Inflammatory macrophage treated with lipopolysaccharide for 1 hour (primary cell): ENCODE results near the gene PRR11.
"Not testable (repeated sequence)": the region's sequence is repeated elsewhere in the genome, so short reads cannot be mapped to it uniquely, and the experiment has no call there.

Experiments used
- DNase-seq, 2 donors: peaks; one replicate each; pipeline ENCODE4 v3.0.0-alpha.2; 2020 to 2022

PRR11 gene

DNA sequence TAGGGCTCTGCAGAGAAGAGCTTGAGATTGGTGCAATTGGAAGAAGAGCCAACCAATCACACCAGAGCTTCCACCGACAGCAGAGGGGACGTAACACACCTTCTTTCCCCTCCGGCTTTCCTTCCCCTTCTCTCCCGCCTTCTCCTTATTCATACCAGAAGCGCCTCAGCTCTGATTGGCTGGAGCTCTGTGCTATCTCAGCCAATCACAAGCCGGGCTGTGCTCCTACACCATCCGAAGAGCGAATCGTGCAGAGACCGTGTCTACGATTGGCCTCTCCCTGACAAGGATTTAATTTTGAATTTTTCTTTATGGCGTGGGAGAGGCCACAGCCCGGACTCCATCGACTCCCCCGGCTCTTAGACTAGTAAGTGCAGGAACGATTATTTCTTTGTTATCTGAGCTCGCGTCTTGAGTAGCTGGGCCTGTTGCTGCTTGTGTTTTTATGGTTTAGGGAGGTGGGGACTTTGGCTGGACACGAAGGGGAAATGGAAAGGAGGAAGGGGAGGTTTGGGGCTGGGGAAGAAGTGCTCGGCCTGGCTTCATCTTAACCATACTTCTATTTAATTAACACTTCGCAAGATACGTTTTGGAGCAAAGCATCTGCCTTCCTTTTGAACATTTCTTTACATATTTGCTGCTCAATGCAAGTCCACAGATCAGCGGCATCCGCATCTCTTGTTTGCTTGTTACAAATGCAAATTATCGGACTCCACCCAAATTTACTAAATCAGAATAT is at the start of gene PRR11:
PRR11 (plus strand) TSS at position 308 of the 739 bp plus-strand sequence. CDS start 14,007 bp downstream, outside the sequence.
- DNase-seq: peak; percentile 98

DNA sequence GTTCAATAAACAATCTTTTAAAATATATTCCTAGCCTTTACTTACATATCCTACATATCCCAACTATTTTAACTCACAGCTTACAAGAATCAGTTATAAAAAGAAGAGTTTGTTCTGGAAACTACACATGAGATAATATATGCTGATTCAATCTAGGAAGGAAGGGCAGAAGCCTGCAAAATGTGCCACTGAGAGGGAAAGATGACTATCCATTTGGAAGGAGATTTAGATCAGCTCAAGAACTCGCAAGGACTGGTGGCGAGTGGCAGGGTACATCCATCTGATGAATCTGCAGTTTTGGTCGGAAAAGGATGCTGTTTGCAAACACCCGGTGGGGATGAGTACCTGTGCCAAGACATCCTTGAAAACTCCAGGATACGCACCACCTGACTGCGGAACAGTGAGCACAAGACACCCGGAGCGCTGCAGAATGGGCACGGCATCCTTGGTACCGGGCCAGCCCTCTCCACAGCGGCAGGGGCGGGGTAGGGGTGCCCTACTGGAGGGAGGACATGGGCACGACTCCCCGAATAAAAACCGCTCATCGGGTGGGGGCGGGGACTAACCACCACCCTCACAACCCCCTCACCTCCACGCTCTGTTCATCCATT is 49.6 kb upstream of the PRR11 start:
- DNase-seq: peak; percentile 10 to 33

DNA sequence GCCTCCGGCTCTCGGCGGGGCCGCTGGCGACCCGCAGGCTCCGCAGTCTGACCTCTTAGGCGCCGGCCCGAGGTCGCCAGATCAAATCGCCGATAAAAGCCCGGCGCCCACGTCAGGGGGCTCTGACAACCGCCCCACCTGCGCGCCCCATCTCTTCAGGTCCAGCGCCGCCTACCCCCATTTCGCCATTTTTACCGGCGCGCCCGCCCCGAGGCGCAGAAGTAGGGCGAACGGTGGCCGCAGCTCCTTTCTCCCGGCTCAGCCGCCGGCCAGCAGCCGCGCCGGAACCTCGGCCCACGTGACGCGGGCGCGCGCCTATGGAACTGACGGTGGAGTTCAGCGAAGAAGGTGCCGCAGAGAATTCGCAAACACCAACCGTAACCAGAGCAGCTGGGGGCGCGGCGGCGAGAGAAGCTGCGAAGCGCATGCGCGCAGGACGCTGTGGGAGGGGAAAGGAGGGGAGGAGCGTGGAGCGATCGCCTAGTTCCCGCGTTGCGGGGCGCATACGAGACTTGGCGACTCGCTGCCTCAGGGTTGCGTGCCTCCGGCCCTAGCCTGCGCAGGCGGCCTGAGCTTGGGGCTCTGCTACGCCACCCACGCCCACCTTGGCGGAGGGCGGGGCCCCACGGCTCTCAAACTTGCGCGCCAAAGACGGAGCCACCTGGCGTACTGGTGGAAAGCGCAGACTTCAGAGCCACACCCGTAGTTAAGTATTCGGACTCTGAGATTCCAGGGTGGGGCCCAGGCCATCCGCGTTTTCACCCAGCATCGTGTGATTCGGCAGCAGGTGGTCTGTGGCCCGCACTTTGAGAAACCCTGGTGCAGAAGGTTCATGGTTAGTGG is 48.9 kb upstream of the PRR11 start, which contains the start of gene TRIM37:
TRIM37 (minus strand) TSS at position 418 of the 843 bp plus-strand sequence. CDS start 419 bp downstream, outside the sequence.
- DNase-seq: peak; percentile 99

GRCh38 chr17:59107306-59107670 is 48.3 kb upstream of the PRR11 start:
- DNase-seq: no peak

DNA sequence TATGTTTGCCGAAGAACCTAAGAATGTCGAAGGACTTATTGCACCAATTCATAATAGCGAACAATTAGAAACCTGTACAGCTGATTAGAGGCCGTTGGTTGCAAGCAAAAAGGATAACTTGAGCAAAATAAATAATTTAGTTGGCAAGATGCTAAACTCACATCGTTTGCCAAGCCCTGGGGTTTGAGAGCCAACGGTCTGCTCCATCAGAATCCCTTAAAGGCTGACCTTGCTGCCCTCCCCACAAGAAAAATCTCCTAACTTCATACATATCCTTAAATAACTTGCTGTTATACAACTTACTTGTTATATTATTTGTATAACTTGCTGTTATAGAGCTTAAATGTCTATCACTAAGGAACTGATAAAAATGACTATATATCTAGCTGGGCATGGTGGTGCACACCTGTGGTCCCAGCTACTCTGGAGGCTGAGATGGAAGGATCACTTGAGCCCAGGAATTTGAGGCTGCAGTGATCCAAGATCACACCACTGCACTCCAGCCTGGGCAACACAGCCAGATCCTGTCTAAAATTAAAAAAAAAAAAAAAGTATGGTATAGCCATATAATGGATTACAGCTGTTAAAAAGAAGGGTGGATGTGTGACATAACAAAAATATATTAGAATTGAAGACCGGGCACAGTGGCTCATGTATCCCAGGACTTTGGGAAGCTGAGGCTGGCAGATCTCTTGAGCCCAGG is 47.0 kb upstream of the PRR11 start:
- DNase-seq: no peak

GRCh38 chr17:59110973-59111372 is 44.6 kb upstream of the PRR11 start:
- no peak for DNase-seq

DNA sequence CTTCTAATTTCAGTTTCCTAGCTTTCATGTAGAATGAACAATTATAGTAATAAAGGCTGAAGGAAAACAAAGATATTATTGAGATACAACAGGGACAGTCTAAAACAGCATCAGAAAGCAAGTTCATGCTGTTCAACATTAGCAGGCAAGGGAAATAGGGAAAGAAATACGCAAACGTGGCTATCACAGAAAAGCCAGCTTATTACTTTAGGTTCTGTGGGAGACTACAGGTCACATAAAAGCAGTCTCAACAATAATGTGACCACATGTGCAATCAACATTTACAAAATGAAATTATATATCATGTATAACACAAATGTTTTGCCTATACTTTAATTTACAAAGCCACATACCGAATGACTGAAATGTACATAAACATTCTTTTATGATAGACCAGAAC is 44.0 kb upstream of the PRR11 start:
- no peak for DNase-seq

GRCh38 chr17:59115474-59115873 is 40.1 kb upstream of the PRR11 start:
- no peak for DNase-seq

- no peak for DNase-seq
Observed at GRCh38 chr17:59121901-59122480, 33.6 kb upstream of the PRR11 start.

GRCh38 chr17:59124665-59125064 is 30.9 kb upstream of the PRR11 start:
- DNase-seq: no peak

DNA sequence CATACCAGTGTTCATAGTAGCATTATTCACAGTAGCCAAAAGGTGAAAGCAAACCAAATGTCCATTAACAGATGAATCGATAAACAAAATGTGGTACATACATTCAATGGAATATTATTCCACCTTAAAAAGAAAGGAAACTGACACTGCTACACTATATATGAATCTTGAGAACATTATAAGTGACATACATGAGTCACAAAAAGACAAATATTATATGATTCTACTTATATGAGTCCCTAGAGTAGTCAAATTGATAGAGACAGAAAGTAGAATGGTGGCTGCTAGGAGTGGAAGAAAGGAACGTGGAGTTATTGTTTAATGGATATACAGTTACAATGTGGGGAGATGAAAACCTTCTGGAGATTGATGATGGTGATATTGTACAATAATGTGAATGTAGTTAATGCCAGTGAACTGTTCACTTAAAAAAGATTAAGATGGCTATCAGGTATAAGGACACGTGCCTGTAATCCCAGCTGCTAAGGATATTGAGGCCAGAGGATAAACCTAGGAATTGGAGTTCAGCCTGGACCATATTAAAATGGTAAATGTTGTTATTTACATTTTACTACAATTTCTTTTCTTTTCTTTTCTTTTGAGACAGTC is 28.6 kb upstream of the PRR11 start:
- no peak for DNase-seq

DNA sequence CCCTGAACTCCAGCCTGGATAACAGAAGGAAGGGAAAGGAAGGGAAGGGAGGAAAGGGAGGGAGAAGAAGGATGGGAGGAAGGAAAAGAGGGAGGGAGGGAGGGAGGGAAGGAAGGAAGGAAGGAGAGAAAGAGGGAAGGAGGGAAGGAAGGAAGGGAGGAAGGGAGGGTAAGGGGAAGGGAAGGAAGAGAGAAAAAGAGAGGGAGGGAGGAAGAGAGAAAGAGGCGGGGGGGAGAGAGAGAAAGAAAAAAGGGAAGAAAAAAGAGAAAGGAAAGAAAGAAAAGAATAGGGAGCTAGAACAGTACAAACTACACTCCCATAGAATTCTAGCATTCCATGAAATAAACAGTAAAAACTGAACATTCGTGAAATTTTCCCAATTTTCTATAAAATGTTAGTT is 25.7 kb upstream of the PRR11 start:
- no peak for DNase-seq

DNA sequence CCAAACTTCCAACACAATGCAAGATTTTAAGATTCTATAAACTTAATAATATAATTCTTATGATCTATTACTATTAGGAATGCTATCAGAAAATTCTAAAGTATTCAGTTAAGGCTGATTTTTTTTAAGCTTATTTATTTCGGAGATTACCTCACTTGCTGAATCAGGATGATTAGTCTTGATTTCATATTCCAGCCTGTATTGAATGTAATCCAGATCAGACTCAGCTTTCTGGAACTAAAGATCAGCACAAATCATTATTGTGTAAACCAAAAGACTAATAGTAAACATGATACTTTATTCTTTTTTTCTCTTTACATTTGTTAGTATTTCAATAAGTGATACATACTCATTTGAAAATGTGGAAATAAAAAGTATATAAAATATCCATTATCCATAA is 24.4 kb upstream of the PRR11 start:
- DNase-seq: no peak

DNA sequence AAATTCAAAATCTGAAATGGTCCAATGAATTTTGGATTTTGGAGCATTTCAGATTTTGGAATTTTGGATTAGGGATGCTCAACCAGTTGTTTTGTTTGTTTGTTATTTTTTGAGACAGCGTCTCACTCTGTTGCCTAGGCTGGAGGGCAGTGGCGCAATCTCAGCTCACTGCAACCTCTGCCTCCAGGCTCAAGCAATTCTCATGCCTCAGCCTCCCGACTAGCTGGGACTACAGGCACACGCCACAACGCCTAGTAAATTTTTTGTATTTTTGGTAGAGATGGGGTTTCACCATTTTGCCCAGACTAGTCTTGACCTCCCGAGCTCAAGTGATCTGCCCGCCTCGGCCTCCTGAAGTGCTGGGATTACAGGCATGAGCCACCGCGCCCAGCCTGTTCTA is 17.2 kb upstream of the PRR11 start:
- not testable (repeated sequence) for DNase-seq

DNA sequence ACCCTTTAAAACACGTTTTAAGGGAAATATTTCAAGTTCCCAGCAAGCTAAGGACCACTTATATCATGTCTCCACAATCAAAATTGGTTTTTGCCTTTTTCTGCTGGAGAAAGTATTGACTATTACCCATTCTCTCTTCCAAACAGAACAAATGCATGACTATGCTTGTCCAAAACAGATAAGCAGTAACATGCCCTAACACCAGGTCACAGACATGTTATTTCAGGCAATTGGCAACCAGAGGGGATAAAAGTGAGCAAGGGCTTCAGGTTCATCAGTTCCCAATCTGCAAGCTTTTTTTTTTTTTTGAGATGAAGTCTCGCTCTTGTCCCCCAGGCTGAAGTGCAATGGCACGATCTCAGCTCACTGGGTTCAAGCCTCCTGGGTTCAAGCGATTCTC is 15.6 kb upstream of the PRR11 start:
- DNase-seq: no peak

GRCh38 chr17:59141860-59142259 is 13.7 kb upstream of the PRR11 start:
- no peak for DNase-seq

GRCh38 chr17:59145571-59146096 is 9.9 kb upstream of the PRR11 start:
- DNase-seq: no peak

- no peak for DNase-seq
Observed at GRCh38 chr17:59149051-59149450, 6.5 kb upstream of the PRR11 start.

- DNase-seq: no peak
Observed at GRCh38 chr17:59149841-59150511, 5.6 kb upstream of the PRR11 start.

GRCh38 chr17:59151006-59151405 is 4.5 kb upstream of the PRR11 start:
- DNase-seq: no peak

DNA sequence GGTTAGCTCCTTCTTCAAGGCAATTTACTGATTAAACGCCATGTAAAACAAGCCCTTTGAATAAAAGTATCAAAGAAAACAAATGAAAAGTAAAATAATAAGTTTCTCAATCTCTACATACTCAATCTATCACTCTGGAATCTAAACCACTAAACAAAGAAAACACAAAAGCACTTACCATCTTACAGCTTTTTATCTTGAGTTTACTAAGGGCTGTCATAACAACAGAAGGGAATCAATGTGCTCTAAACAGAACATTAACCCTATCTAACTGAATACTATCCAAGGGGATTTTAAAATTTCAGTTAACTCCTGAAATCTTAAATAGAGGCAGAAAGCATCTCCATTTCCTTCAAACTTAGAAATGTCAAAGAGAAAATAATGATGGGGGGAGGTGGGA is 4.0 kb upstream of the PRR11 start:
- DNase-seq: no peak
